Astrocyte of the cerebellum (primary cell): Measurements from ENCODE around the gene SLC10A7.

ENCODE experiments used
- DNase-seq: peaks from one replicate; pipeline ENCODE4 v3.0.0-alpha.2; 2011; ENCODE audit warnings: low read depth
- H3K4me3 ChIP-seq: 2 replicates; pipeline ENCODE4 v1.5.1; 2011; ENCODE audit warnings: mild to moderate bottlenecking, low read depth, low read length, moderate library complexity
- CTCF ChIP-seq: IDR thresholded peaks from 2 replicates; pipeline ENCODE4 v1.5.1; 2012; ENCODE audit warnings: low read length, low read depth, moderate library complexity, mild to moderate bottlenecking; ENCODE audit errors: missing control alignments
- in situ Hi-C: cut with HindIII; loops from 2 replicates; pipeline ENCODE4 v1.10.0; 2017; ENCODE audit warnings: low sequenced_read_pairs

Gene SLC10A7

GRCh38 chr4:146456681-146457080 lies 65.1 kb downstream of the SLC10A7 start:
- no peak for DNase-seq
- TF ChIP-seq CTCF: no peak
- in situ Hi-C loops: no loop called here

GRCh38 chr4:146453181-146453807 lies 68.4 kb downstream of the SLC10A7 start:
- in situ Hi-C loops: no loop called here
- DNase-seq: no peak
- no peak overlapping the region for H3K4me3 ChIP-seq
- TF ChIP-seq CTCF: no peak

More at GRCh38 chr4:146456681-146457080, 65.1 kb downstream of the SLC10A7 start:
- no peak overlapping the region for H3K4me3 ChIP-seq

GRCh38 chr4:146450524-146450923 lies 71.2 kb downstream of the SLC10A7 start:
- no peak for DNase-seq
- TF ChIP-seq CTCF: no peak
- in situ Hi-C loops: no loop called here
- no peak overlapping the region for H3K4me3 ChIP-seq

- TF ChIP-seq CTCF: no peak
- H3K4me3 ChIP-seq: no peak overlapping the region
- in situ Hi-C loops: no loop called here
- DNase-seq: no peak
Observed at GRCh38 chr4:146446555-146446954, 75.2 kb downstream of the SLC10A7 start.

- in situ Hi-C loops: no loop called here
- TF ChIP-seq CTCF: no peak
Observed at GRCh38 chr4:146445198-146446150, 76.3 kb downstream of the SLC10A7 start.

GRCh38 chr4:146443525-146443924 lies 78.2 kb downstream of the SLC10A7 start:
- TF ChIP-seq CTCF: no peak
- no peak for DNase-seq
- in situ Hi-C loops: no loop called here
- no peak overlapping the region for H3K4me3 ChIP-seq

More at GRCh38 chr4:146445198-146446150, 76.3 kb downstream of the SLC10A7 start:
- no peak overlapping the region for H3K4me3 ChIP-seq
- DNase-seq: no peak
